ENCODE measurements around the gene ZC3H4.
A peak's percentile ranks its signal among the peaks of the same experiment; 100 is the strongest.
"Not testable (repeated sequence)": the region's sequence is repeated elsewhere in the genome, so short reads cannot be mapped to it uniquely, and the experiment has no call there.

ZC3H4 gene

DNA sequence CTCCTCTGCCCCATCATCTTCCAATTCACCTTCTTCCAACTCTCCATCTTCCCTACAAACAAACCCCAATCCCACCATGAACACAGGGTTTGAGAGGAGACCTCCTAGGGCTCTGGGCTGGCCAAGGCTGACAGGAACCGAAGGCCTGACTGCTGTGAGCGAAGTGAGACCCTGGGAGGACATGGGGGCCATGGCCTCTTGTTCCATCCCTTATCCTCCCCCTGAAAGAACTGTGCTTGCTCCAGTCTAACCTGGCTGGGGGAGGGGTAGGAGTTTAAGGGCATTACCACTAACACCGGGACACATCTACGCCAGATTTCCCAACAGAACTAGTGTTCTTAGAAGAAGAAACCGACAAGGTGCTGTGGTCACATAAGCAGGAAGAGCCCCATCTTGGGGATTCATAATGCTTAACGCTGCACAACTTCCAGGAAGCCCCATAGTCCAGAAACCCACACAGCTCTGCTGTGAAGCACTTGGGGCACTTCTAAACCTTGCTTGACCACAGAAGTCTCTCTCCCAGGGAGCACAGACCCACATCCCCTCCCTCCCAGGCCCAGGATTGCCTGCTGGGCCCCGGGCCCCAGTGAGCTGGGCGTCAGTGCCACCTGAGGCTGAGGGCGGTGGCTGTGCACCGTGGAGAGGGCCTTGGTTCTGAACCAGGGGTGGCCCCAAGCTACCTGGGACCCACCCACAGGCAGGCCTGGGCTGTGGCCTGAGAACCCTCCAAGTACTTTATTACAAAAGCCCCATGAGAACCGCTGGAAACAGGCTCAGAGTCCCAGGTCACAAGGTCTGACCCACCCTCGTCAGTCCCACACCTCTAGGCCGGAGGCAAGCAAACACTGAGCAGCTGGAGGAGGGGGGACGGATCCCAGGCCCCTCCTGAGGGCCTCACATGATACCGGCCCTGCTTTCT is 18.8 kb downstream of the ZC3H4 start:
- Mint-ChIP-seq H3K27ac (peak overlapping the region; percentile 92), H3K27me3 (no peaks in the 10 kb centered on the region), H3K36me3 (peaks cover 15% of the 10 kb centered on the region), H3K4me1 (peaks cover 23% of the 10 kb centered on the region), H3K4me3 (peak overlapping the region; percentile 57), H3K9me3 (no peaks in the 10 kb centered on the region)
- peak; percentile 34 for ATAC-seq (ENCODE audit: low read depth)
- no peak for DNase-seq (ENCODE audit: low spot score in 2 of 2)

DNA sequence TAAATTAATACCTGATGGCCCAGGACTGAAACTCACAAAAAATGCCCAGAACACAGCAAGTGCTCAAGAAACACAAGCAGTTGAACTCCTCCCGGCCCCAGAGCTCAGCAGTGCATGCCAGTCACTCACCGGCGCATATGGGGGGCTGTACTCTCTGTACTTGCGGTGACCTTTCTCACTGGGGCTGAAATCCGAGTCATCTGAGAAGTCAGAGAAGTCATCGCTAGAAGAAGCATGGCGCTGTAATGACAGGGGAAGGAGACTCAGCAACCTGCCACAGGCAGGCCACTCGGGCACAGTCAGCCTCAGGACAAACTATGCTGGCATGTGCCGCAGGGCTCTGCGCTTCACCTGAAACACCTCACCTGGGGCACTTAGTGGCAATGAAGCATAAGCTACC is 19.7 kb downstream of the ZC3H4 start:
- DNase-seq (ENCODE audit: low spot score in 2 of 2) (peak; percentile 33 to 44), ATAC-seq (ENCODE audit: low read depth) (peak; percentile 93)
- H3K4me1 Mint-ChIP-seq = peaks cover 23% of the 10 kb centered on the region
- peak overlapping the region; percentile 92 for H3K27ac Mint-ChIP-seq
- H3K27me3 Mint-ChIP-seq = no peaks in the 10 kb centered on the region
- no peaks in the 10 kb centered on the region for H3K9me3 Mint-ChIP-seq
- peak overlapping the region; percentile 57 for H3K4me3 Mint-ChIP-seq
- peaks cover 19% of the 10 kb centered on the region for H3K36me3 Mint-ChIP-seq

DNA sequence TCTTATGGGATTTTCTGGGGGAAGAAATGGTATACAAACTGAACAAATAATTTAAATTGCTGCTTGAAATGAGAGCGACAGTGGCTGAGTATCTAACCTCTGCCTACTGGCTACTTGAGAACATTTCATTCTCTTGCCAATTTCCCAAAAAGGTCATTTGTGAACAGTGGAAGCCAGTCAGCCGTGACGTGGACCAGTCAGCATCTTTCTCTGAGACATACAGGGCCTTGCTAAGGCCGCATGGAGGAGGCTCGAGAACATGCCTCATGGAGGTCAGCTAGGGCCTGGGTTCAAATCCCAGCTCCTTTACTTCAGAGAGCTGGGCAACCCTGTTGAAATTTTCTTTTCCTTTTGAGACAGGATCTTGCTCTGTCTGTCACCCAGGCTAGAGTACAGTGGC is 20.3 kb downstream of the ZC3H4 start:
- H3K27me3 Mint-ChIP-seq = no peaks in the 10 kb centered on the region
- peak overlapping the region; percentile 57 for H3K4me3 Mint-ChIP-seq
- peak overlapping the region; percentile 92 for H3K27ac Mint-ChIP-seq
- no peak for DNase-seq (ENCODE audit: low spot score in 2 of 2)
- peaks cover 23% of the 10 kb centered on the region for H3K4me1 Mint-ChIP-seq
- ATAC-seq (ENCODE audit: low read depth) = no peak
- peaks cover 19% of the 10 kb centered on the region for H3K36me3 Mint-ChIP-seq
- no peaks in the 10 kb centered on the region for H3K9me3 Mint-ChIP-seq

DNA sequence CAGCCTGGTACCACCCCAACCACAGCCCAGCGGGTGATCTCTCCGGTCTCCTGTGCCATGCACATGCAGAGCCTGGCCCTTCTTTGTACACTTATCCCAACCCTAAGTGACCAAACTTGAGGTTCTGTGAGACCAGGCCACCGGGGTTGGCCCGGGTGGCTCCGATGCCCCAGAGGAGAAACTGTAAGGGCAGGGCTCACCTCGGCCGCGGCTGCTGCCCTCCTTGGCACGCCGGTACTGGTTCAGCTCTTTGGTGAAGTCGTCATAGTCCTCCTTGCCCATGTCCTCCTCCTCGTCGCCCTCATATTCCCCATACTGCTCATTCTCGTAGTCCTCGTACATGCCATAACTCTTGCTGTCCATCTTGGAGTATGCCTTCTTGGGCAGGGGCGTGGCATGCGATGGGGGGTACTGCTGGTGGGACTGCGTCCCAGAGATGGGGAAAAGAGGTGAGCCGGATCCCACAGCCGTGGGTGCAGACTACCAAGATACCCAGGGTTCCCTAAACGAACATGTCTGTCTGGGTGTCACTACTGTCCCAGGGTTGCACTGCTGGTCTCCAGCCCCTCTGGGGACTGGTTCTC is 23.7 kb downstream of the ZC3H4 start:
- Mint-ChIP-seq H3K36me3 (peaks cover 29% of the 10 kb centered on the region), H3K27me3 (no peaks in the 10 kb centered on the region), H3K4me1 (peaks cover 20% of the 10 kb centered on the region), H3K9me3 (no peaks in the 10 kb centered on the region), H3K27ac (no peak overlapping the region), H3K4me3 (no peak overlapping the region)
- DNase-seq (ENCODE audit: low spot score in 2 of 2) = no peak
- no peak for ATAC-seq (ENCODE audit: low read depth)

DNA sequence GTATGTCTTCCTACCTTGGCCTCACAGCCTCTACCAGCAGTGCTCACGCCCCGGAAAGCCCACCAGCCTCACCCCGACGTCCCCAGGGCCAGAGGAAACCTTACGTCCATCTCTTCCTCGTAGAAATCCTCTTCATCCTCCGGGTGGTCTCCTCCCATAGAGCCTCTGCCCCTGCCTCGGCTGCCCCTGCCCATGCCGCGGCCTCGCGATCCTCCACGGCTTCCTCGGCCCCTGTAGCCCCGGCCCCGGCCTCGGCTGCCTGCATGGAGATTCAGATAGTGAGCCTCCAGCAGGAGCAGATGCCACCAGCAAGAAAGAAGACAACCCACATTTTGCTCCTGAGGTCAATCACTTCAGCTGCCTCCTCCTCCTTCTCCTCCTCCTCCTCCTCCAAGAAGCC is 27.3 kb downstream of the ZC3H4 start:
- no peak for DNase-seq (ENCODE audit: low spot score in 2 of 2)
- no peaks in the 10 kb centered on the region for H3K9me3 Mint-ChIP-seq
- no peaks in the 10 kb centered on the region for H3K27me3 Mint-ChIP-seq
- H3K4me1 Mint-ChIP-seq = peaks cover 6% of the 10 kb centered on the region
- no peak overlapping the region for H3K4me3 Mint-ChIP-seq
- ATAC-seq (ENCODE audit: low read depth) = no peak
- peak overlapping the region; percentile 41 for H3K27ac Mint-ChIP-seq
- peaks cover 40% of the 10 kb centered on the region for H3K36me3 Mint-ChIP-seq

DNA sequence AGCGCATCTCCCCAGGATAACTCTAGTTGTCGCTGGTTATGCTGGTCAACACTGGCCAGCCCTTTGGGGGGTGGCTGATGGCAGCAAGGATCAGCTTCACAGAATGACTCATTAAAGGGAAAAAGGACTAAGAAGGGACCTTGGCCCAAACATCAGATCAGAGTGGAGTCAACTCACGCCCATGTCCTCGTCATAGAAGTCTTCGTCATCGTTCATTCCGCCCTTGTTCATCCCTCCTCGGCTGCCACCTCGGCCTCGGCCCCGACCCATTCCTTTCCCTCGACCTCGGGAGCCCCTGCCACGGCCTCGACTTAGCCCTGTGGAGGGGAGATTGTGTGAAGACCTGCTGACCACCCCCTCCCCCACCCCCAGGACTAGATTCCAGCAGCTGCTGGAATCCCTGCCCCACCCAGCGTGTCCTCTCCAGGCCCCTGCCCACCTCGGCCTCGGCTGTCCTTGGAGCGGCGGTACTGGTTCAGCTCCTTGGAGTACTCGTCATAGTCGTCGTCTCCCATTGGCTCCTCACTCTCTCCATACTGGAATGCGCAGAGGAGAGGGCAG is 28.6 kb downstream of the ZC3H4 start:
- ATAC-seq (ENCODE audit: low read depth) = no peak

DNA sequence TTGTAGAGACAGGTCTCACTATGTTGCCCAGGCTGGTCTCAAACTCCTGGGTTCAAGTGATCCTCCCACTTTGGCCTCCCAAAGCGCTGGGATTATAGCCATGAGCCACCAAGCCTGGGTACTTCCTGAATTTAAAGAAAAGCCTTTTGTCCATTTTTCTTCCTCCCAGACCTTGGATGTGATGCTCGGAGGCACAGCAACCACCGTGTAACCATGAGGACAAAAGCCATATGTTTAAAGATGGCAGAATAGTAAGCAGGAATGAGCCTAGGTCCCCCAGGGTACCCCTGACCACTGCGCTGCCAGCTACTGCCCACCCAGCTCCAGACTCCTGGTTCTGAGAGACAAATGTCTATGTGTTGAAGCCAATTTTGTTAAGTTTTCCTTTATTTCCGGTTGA is 31.1 kb downstream of the ZC3H4 start:
- peaks cover 28% of the 10 kb centered on the region for H3K36me3 Mint-ChIP-seq
- H3K27me3 Mint-ChIP-seq = no peaks in the 10 kb centered on the region
- peaks cover 6% of the 10 kb centered on the region for H3K4me1 Mint-ChIP-seq
- H3K27ac Mint-ChIP-seq = no peak overlapping the region
- no peaks in the 10 kb centered on the region for H3K9me3 Mint-ChIP-seq
- no peak for ATAC-seq (ENCODE audit: low read depth)
- H3K4me3 Mint-ChIP-seq = no peak overlapping the region
- DNase-seq (ENCODE audit: low spot score in 2 of 2) = no peak

More for the DNA sequence above, 28.6 kb downstream of the ZC3H4 start:
- Mint-ChIP-seq H3K4me3 (no peak overlapping the region), H3K27ac (peak overlapping the region; percentile 55), H3K27me3 (no peaks in the 10 kb centered on the region), H3K4me1 (peaks cover 6% of the 10 kb centered on the region), H3K9me3 (no peaks in the 10 kb centered on the region), H3K36me3 (peaks cover 35% of the 10 kb centered on the region)
- no peak for DNase-seq (ENCODE audit: low spot score in 2 of 2)

DNA sequence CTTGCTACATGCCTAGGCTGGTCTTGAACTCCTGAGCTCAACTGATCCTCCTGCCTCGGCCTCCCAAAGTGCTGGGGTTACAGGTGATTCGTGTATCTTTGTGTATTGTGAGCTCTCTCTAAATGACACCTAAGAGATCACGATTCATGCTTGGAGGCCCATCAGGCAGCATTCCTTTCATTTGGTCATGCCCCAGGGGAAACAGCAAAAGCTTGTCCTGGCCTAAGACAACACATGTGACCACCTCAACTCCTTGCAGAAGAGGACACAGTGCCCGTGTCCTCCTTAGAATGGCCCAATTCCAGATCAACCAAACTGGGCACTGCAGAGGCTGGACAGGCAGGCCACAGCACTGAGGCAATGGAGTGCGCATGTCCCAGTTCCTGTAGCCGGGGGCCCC is 32.5 kb downstream of the ZC3H4 start:
- Mint-ChIP-seq H3K9me3 (no peaks in the 10 kb centered on the region), H3K36me3 (peaks cover 21% of the 10 kb centered on the region), H3K27ac (no peak overlapping the region), H3K4me1 (peaks cover 6% of the 10 kb centered on the region), H3K27me3 (no peaks in the 10 kb centered on the region), H3K4me3 (no peak overlapping the region)
- DNase-seq (ENCODE audit: low spot score in 2 of 2) (no peak), ATAC-seq (ENCODE audit: low read depth) (no peak)

DNA sequence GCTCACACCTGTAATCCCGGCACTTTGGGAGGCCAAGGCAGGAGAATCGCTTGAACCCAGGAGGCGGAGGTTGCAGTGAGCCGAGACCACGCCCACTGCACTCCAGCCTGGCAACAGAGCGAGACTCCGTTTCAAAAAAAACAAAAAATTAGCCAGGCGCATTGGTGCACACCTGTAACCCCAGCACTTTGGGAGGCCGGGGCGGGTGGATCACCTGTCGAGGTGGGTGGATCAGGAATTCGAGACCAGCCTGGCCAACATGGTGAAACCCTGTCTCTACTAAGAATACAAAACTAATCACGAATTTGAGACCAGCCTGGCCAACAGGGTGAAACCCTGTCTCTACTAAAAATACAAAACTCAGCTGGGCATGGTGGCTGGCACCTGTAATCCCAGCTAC is 35.2 kb downstream of the ZC3H4 start:
- H3K27me3 Mint-ChIP-seq; H3K4me1 Mint-ChIP-seq; H3K9me3 Mint-ChIP-seq; H3K27ac Mint-ChIP-seq; H3K4me3 Mint-ChIP-seq; DNase-seq (ENCODE audit: low spot score in 2 of 2); ATAC-seq (ENCODE audit: low read depth): not testable (repeated sequence)
- H3K36me3 Mint-ChIP-seq = peaks cover 14% of the 10 kb centered on the region

DNA sequence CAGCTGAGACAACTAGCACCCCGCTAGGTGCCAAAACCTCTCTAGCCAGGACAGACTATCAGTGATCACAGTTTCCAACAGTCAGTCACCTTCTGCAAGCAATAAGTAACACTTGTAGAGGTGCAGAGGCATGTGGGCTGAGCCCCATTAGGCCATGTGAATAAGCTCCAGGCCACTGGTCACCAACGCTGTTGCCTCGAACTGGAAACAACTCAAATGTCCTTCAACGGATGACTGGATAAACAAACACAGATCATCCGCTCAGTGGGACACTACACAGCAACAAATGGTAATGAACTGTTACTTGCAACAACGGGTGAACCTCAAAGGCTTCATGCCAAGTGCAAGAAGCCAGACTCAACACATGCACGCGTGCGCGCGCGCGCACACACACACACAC is 37.6 kb downstream of the ZC3H4 start:
- no peak for ATAC-seq (ENCODE audit: low read depth)
- Mint-ChIP-seq H3K27me3 (no peaks in the 10 kb centered on the region), H3K4me1 (peaks cover 6% of the 10 kb centered on the region), H3K4me3 (no peak overlapping the region), H3K36me3 (peaks cover 15% of the 10 kb centered on the region), H3K27ac (no peak overlapping the region), H3K9me3 (no peaks in the 10 kb centered on the region)
- DNase-seq (ENCODE audit: low spot score in 2 of 2) = no peak

DNA sequence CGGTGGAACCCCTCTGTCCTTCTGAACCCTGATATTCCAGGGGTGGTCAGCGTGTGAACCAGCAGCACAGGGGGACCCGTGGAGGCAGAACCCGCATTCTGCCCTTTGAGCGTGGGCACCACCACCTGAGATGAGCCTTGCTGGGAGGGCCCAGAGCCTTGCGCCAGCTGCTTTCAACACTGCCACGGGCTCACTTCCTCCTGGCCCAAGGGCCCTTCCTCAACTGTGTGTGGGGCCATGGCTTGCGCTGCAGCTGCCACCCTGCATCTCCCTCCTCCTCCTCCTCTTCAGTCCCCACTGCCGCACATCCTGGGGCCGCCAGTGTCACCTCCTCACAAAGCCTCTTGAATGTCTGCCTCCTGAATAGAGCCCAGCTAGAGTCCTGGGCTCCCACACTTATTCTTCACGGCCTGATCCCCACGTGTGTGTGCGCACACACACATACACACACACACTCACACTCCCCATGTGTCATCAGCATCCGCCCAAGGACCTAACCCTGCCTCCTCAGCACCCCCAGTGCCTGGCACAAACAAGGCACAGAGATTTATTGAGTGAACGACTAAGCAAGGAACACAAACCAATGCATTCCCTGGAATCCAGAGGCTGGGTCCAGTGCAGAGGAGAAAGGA is 38.3 kb downstream of the ZC3H4 start:
- Mint-ChIP-seq H3K27me3 (no peaks in the 10 kb centered on the region), H3K4me3 (no peak overlapping the region), H3K9me3 (no peaks in the 10 kb centered on the region), H3K36me3 (peaks cover 17% of the 10 kb centered on the region), H3K4me1 (peaks cover 6% of the 10 kb centered on the region), H3K27ac (peak overlapping the region; percentile 50)
- DNase-seq (ENCODE audit: low spot score in 2 of 2) (no peak), ATAC-seq (ENCODE audit: low read depth) (no peak)

DNA sequence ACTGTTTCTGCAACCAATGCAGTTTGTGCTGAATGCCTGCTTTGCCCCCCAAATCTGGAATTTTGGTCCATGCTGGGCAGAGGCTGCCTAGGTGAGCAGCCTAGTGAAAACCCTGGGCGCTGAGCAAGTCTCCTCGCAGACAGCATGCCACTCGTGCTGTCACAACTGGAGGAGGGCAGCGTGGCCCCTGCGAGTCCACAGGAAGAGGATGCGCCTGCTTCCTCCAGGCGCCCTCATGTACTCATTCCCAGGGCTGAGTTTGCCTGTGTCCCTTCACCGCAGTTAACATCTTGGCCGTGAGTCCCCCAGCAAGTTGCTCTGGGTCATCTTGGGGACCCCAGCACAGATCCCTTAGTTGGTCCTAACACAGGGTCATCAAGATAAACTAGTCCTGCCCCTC is 39.0 kb downstream of the ZC3H4 start:
- DNase-seq (ENCODE audit: low spot score in 2 of 2) (no peak), ATAC-seq (ENCODE audit: low read depth) (no peak)
- H3K4me3 Mint-ChIP-seq = no peak overlapping the region
- peaks cover 18% of the 10 kb centered on the region for H3K36me3 Mint-ChIP-seq
- no peaks in the 10 kb centered on the region for H3K27me3 Mint-ChIP-seq
- peaks cover 6% of the 10 kb centered on the region for H3K4me1 Mint-ChIP-seq
- H3K27ac Mint-ChIP-seq = no peak overlapping the region
- H3K9me3 Mint-ChIP-seq = no peaks in the 10 kb centered on the region

DNA sequence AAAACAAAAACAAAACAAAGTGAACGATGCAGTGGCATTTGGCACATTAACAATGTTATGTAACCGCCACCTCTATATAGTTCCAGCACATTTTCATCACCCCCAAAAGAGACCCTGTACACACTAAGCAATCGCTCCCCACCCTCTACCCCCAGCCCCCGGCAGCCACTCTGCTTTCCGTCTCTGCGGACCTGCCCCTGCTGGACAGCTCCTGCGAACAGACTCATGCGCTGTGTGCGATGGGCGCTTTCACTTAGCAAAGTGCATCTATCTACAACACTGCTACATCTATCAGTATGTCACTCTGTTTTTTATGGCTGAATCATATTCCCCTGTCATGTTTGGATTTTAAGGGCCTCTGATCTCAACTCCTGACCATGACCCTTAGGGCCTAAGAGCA is 40.0 kb downstream of the ZC3H4 start:
- H3K9me3 Mint-ChIP-seq = no peaks in the 10 kb centered on the region
- H3K4me1 Mint-ChIP-seq = peaks cover 8% of the 10 kb centered on the region
- no peak for DNase-seq (ENCODE audit: low spot score in 2 of 2)

DNA sequence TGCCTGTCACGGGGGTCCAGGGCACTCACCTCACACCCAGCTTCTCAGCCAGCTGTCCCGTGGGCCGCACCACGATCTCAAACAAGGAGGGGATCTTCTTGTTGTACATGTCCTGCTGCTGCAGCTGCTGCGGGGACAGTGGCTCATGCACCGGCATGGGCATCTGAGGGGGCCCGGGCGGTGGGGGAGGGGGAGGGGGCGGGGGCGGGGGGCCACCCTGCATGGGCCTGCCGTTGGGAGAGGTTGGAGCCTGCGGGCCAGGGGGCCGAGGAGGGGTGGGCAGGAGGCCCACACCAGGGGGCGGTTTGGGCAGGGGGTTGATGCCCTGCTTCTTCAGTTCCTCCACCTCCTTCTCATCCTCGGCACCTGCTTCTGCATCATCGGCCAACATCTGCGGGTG is 41.3 kb downstream of the ZC3H4 start:
- peaks cover 21% of the 10 kb centered on the region for H3K36me3 Mint-ChIP-seq
- no peaks in the 10 kb centered on the region for H3K9me3 Mint-ChIP-seq
- no peak overlapping the region for H3K27ac Mint-ChIP-seq
- no peak overlapping the region for H3K4me3 Mint-ChIP-seq
- H3K27me3 Mint-ChIP-seq = no peaks in the 10 kb centered on the region
- H3K4me1 Mint-ChIP-seq = peaks cover 8% of the 10 kb centered on the region
- DNase-seq (ENCODE audit: low spot score in 2 of 2) = no peak
- ATAC-seq (ENCODE audit: low read depth) = no peak

More for the DNA sequence above, 40.0 kb downstream of the ZC3H4 start:
- ATAC-seq (ENCODE audit: low read depth) = no peak
- Mint-ChIP-seq H3K27me3 (no peaks in the 10 kb centered on the region), H3K4me3 (no peak overlapping the region), H3K27ac (no peak overlapping the region), H3K36me3 (peaks cover 21% of the 10 kb centered on the region)
